Stimulated activated naive CD8-positive, alpha-beta T cell treated with anti-CD3 and anti-CD28 coated beads, Interleukin-15, Interleukin-2, amounts not matched to agents 100 ng/mL and 50 ng/mL, for 24 hours (primary cell): ENCODE results near the gene KIAA1671.

ENCODE experiments used
- H3K27ac Mint-ChIP-seq: one replicate; pipeline ENCODE4 v1.8.0; 2021; ENCODE audit warnings: mild to moderate bottlenecking, mixed read lengths
- H3K27me3 Mint-ChIP-seq: one replicate; pipeline ENCODE4 v1.8.0; 2021; ENCODE audit warnings: mixed read lengths
- H3K36me3 Mint-ChIP-seq: one replicate; pipeline ENCODE4 v1.8.0; 2021; ENCODE audit warnings: low read depth, mixed read lengths
- H3K4me1 Mint-ChIP-seq: one replicate; pipeline ENCODE4 v1.8.0; 2021; ENCODE audit warnings: low read depth, mixed read lengths
- H3K4me3 Mint-ChIP-seq: one replicate; pipeline ENCODE4 v1.8.0; 2021; ENCODE audit warnings: mild to moderate bottlenecking, mixed read lengths
- H3K9me3 Mint-ChIP-seq: one replicate; pipeline ENCODE4 v1.8.0; 2021; ENCODE audit warnings: mixed read lengths

The KIAA1671 gene

GRCh38 chr22:24964441-24964840, 11.9 kb downstream of the KIAA1671 start:
- no peaks in the 10 kb centered on the region for H3K36me3 Mint-ChIP-seq
- H3K9me3 Mint-ChIP-seq: no peaks in the 10 kb centered on the region
- no peaks in the 10 kb centered on the region for H3K4me1 Mint-ChIP-seq
- H3K4me3 Mint-ChIP-seq: no peak overlapping the region
- H3K27me3 Mint-ChIP-seq: no peaks in the 10 kb centered on the region
- no peak overlapping the region for H3K27ac Mint-ChIP-seq

GRCh38 chr22:24965822-24966626, 13.5 kb downstream of the KIAA1671 start:
- Mint-ChIP-seq H3K27ac (no peak overlapping the region), H3K27me3 (no peaks in the 10 kb centered on the region), H3K4me1 (no peaks in the 10 kb centered on the region), H3K4me3 (no peak overlapping the region), H3K36me3 (no peaks in the 10 kb centered on the region), H3K9me3 (no peaks in the 10 kb centered on the region)

GRCh38 chr22:24968066-24968561, 15.6 kb downstream of the KIAA1671 start:
- H3K27me3 Mint-ChIP-seq: peaks cover 4% of the 10 kb centered on the region
- H3K27ac Mint-ChIP-seq: no peak overlapping the region
- no peaks in the 10 kb centered on the region for H3K4me1 Mint-ChIP-seq
- H3K36me3 Mint-ChIP-seq: no peaks in the 10 kb centered on the region
- H3K4me3 Mint-ChIP-seq: no peak overlapping the region
- H3K9me3 Mint-ChIP-seq: no peaks in the 10 kb centered on the region

- Mint-ChIP-seq H3K27ac (no peak overlapping the region), H3K36me3 (no peaks in the 10 kb centered on the region), H3K4me1 (no peaks in the 10 kb centered on the region), H3K9me3 (no peaks in the 10 kb centered on the region), H3K4me3 (no peak overlapping the region), H3K27me3 (peaks cover 4% of the 10 kb centered on the region)
Measured at GRCh38 chr22:24969560-24970301, 17.2 kb downstream of the KIAA1671 start.

- H3K4me3 Mint-ChIP-seq: no peak overlapping the region
- H3K27ac Mint-ChIP-seq: no peak overlapping the region
- peaks cover 4% of the 10 kb centered on the region for H3K27me3 Mint-ChIP-seq
- no peaks in the 10 kb centered on the region for H3K4me1 Mint-ChIP-seq
- H3K9me3 Mint-ChIP-seq: no peaks in the 10 kb centered on the region
- no peaks in the 10 kb centered on the region for H3K36me3 Mint-ChIP-seq
Measured at GRCh38 chr22:24972369-24972768, 19.9 kb downstream of the KIAA1671 start.

GRCh38 chr22:24973872-24974271, 21.4 kb downstream of the KIAA1671 start:
- Mint-ChIP-seq H3K36me3 (no peaks in the 10 kb centered on the region), H3K4me3 (no peak overlapping the region), H3K4me1 (no peaks in the 10 kb centered on the region), H3K27me3 (peaks cover 4% of the 10 kb centered on the region), H3K27ac (no peak overlapping the region), H3K9me3 (no peaks in the 10 kb centered on the region)

- H3K27ac Mint-ChIP-seq: no peak overlapping the region
Measured at GRCh38 chr22:24975125-24975640, 22.7 kb downstream of the KIAA1671 start.

GRCh38 chr22:24975813-24976341, 23.4 kb downstream of the KIAA1671 start:
- Mint-ChIP-seq H3K27ac (no peak overlapping the region), H3K27me3 (peaks cover 4% of the 10 kb centered on the region), H3K4me3 (no peak overlapping the region), H3K4me1 (no peaks in the 10 kb centered on the region), H3K9me3 (no peaks in the 10 kb centered on the region), H3K36me3 (no peaks in the 10 kb centered on the region)

More at GRCh38 chr22:24975125-24975640, 22.7 kb downstream of the KIAA1671 start:
- H3K4me1 Mint-ChIP-seq: no peaks in the 10 kb centered on the region
- no peaks in the 10 kb centered on the region for H3K9me3 Mint-ChIP-seq
- H3K27me3 Mint-ChIP-seq: peaks cover 4% of the 10 kb centered on the region
- no peak overlapping the region for H3K4me3 Mint-ChIP-seq
- no peaks in the 10 kb centered on the region for H3K36me3 Mint-ChIP-seq

- no peak overlapping the region for H3K4me3 Mint-ChIP-seq
Measured at GRCh38 chr22:24976442-24977218, 24.1 kb downstream of the KIAA1671 start.

GRCh38 chr22:24977370-24978221, 25.1 kb downstream of the KIAA1671 start:
- H3K27ac Mint-ChIP-seq: no peak overlapping the region

More at GRCh38 chr22:24976442-24977218, 24.1 kb downstream of the KIAA1671 start:
- no peaks in the 10 kb centered on the region for H3K9me3 Mint-ChIP-seq
- no peaks in the 10 kb centered on the region for H3K36me3 Mint-ChIP-seq
- no peak overlapping the region for H3K27ac Mint-ChIP-seq
- peaks cover 4% of the 10 kb centered on the region for H3K27me3 Mint-ChIP-seq
- H3K4me1 Mint-ChIP-seq: no peaks in the 10 kb centered on the region

GRCh38 chr22:24978308-24978707, 25.8 kb downstream of the KIAA1671 start:
- Mint-ChIP-seq H3K27me3 (no peaks in the 10 kb centered on the region), H3K4me1 (no peaks in the 10 kb centered on the region), H3K9me3 (no peaks in the 10 kb centered on the region), H3K4me3 (no peak overlapping the region), H3K27ac (no peak overlapping the region), H3K36me3 (no peaks in the 10 kb centered on the region)

More at GRCh38 chr22:24977370-24978221, 25.1 kb downstream of the KIAA1671 start:
- Mint-ChIP-seq H3K4me1 (no peaks in the 10 kb centered on the region), H3K27me3 (no peaks in the 10 kb centered on the region), H3K4me3 (no peak overlapping the region), H3K36me3 (no peaks in the 10 kb centered on the region), H3K9me3 (no peaks in the 10 kb centered on the region)

- Mint-ChIP-seq H3K9me3 (no peaks in the 10 kb centered on the region), H3K27me3 (peaks cover 7% of the 10 kb centered on the region), H3K36me3 (no peaks in the 10 kb centered on the region), H3K4me3 (no peak overlapping the region), H3K4me1 (peaks cover 5% of the 10 kb centered on the region), H3K27ac (no peak overlapping the region)
Measured at GRCh38 chr22:24981066-24981465, 28.6 kb downstream of the KIAA1671 start.

- H3K27me3 Mint-ChIP-seq: peaks cover 7% of the 10 kb centered on the region
- no peak overlapping the region for H3K4me3 Mint-ChIP-seq
- no peaks in the 10 kb centered on the region for H3K9me3 Mint-ChIP-seq
- no peak overlapping the region for H3K27ac Mint-ChIP-seq
- H3K4me1 Mint-ChIP-seq: peaks cover 5% of the 10 kb centered on the region
- no peaks in the 10 kb centered on the region for H3K36me3 Mint-ChIP-seq
Measured at GRCh38 chr22:24981656-24982055, 29.1 kb downstream of the KIAA1671 start.
